Tibial artery (tissue), 4 donors: ENCODE results near the gene DSN1.

ENCODE experiments used
- DNase-seq, 2 donors: peaks; one replicate each; pipeline ENCODE4 v3.0.0-alpha.2; 2019
- H3K27ac ChIP-seq, 2 donors: fragments of 200-600 bp; sonication (generic) in 1 of 2; 1 replicate in 1 of 2; 2 replicates in 1 of 2; pipeline ENCODE4 v1.5.1; 2018 to 2019; ENCODE audit warnings: mild to moderate bottlenecking in 1 of 2
- H3K27me3 ChIP-seq, 2 donors: fragments of 200-600 bp; sonication (generic) in 1 of 2; one replicate each; pipeline versions ENCODE4 v1.5.1 to v1.6.0; 2016 to 2019
- H3K36me3 ChIP-seq, 3 donors: fragments of 200-600 bp; sonication (generic) in 2 of 3; one replicate each; pipeline ENCODE4 v1.5.1; 2016 to 2019; ENCODE audit warnings: mild to moderate bottlenecking in 2 of 3
- H3K4me1 ChIP-seq, 4 donors: fragments of 200-600 bp; sonication (generic) in 2 of 4; 1 replicate in 3 of 4; 2 replicates in 1 of 4; pipeline ENCODE4 v1.5.1; 2016 to 2019
- H3K4me3 ChIP-seq, 2 donors: fragments of 200-600 bp; sonication (generic) in 1 of 2; 1 replicate in 1 of 2; 2 replicates in 1 of 2; pipeline ENCODE4 v1.5.1; 2018 to 2019; ENCODE audit warnings: mild to moderate bottlenecking in 2 of 2
- H3K9me3 ChIP-seq, 3 donors: fragments of 200-600 bp; sonication (generic) in 1 of 3; one replicate each; pipeline ENCODE4 v1.5.1; 2016 to 2019
- CTCF ChIP-seq, 2 experiments: fragments of 200-600 bp in 1 of 2; fragments of 450-650 bp in 1 of 2; IDR thresholded peaks; one replicate each; pipeline ENCODE4 v1.5.1; 2017 to 2019; ENCODE audit warnings: antibody characterized with exemption in 2 of 2, mild to moderate bottlenecking in 1 of 2, moderate library complexity in 1 of 2
- intact Hi-C: fragments of 100-400 bp; cut with DNase I; formaldehyde crosslinking; loops from one replicate; pipeline ENCODE4 v1.15.0; 2023; ENCODE audit warnings: low total_unique reads

DSN1 gene

GRCh38 chr20:36758276-36758675, 15.3 kb downstream of the DSN1 start:
- no peak for TF ChIP-seq CTCF (IDR thresholded peaks at IDR 0.05)
- intact Hi-C loops = loop anchor here (10.0 kb wide), 1 partner anchor 183 kb away; the partner anchor contains the start of gene TGIF2
- H3K4me3 ChIP-seq = no peak overlapping the region
- peaks cover 0 to 47% (median 0%) of the 10 kb centered on the region in 3 donors for H3K36me3 ChIP-seq
- H3K27ac ChIP-seq = no peak overlapping the region
- no peak for DNase-seq
- H3K4me1 ChIP-seq = no peaks in the 10 kb centered on the region
- no peaks in the 10 kb centered on the region for H3K27me3 ChIP-seq
- no peaks in the 10 kb centered on the region for H3K9me3 ChIP-seq

DNA sequence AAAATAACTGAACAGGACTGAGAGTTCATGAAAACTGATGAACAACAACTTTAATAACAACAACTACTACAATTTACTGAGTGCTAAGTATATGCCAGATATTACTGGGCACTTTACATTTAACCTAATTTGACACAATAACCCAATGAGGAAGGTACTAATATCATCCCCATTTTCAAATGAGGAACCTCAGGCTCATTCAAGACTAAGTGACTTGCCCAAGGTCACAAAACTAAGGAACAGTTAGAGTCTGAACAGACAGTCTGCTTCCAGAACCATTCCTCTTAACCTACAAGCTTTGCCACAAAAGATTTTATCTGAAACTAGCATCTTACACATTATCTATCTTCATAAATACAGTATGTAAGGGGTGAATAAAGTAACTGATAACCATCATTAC, 17.1 kb downstream of the DSN1 start:
- intact Hi-C loops = loop anchor here (10.0 kb wide), 1 partner anchor 182 kb away; the partner anchor contains the start of gene TGIF2
- no peak overlapping the region for H3K27ac ChIP-seq
- peaks cover 6 to 65% (median 12%) of the 10 kb centered on the region in 3 donors for H3K36me3 ChIP-seq

DNA sequence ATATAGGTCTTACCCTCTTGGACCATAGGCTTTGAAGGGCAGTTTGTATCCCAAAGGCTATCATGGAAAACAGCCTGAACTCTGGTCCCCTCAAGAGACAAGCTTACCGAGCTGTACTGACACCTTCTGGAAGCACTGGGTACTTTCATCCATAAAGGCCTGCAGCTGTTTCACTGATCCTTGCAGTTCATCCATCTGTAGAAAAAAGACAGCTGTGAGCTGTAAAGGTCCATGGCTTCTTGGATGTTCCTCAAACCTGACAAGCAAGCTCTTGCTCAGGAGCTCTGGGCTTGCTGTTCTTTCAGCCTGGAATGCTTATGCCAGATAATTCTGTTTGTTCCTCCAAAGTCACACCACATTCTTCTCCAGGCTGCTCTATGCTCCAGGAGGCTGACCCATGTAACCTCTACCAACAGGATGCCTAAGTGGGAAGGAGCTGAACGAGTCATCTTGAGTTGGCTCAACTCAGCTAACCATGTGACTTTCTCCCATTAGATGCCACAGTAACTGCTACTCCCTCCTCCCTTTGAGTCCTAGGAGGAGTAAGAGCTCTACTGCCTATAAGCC, 18.8 kb downstream of the DSN1 start:
- no peak overlapping the region for H3K4me3 ChIP-seq
- H3K36me3 ChIP-seq = peaks cover 6 to 71% (median 12%) of the 10 kb centered on the region in 3 donors
- TF ChIP-seq CTCF (IDR thresholded peaks at IDR 0.05) = peak; percentile 84 to 85
- H3K27me3 ChIP-seq = no peaks in the 10 kb centered on the region
- no peaks in the 10 kb centered on the region for H3K4me1 ChIP-seq
- DNase-seq = no peak
- H3K9me3 ChIP-seq = no peaks in the 10 kb centered on the region
- intact Hi-C loops = loop anchor here (10.0 kb wide), 1 partner anchor 180 kb away; the partner anchor contains the start of gene TGIF2
- H3K27ac ChIP-seq = no peak overlapping the region

More for the DNA sequence above, 17.1 kb downstream of the DSN1 start:
- H3K4me1 ChIP-seq = no peaks in the 10 kb centered on the region
- no peak overlapping the region for H3K4me3 ChIP-seq
- DNase-seq = no peak
- TF ChIP-seq CTCF (IDR thresholded peaks at IDR 0.05) = no peak
- H3K27me3 ChIP-seq = no peaks in the 10 kb centered on the region
- no peaks in the 10 kb centered on the region for H3K9me3 ChIP-seq

DNA sequence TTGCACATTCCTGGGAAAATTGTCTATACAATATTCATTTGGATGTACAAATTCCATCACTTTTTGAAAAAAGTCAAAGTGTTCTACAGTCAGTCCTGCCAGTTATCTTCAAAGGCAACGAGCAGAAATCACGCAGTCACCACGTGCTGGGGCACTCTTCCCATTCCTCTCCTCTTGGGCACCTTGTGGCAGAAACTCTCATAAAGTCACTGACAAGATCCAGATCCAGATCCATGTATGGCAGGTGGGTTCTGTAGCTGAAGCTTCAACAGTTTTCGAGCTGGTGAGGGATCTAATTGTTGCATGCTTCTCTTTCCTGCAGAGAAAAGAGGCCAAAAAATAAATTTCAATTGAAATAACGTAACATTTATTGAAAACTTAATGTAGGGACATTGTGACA, 21.0 kb downstream of the DSN1 start:
- Histone ChIP-seq H3K27ac (no peak overlapping the region), H3K36me3 (peaks cover 6 to 64% (median 12%) of the 10 kb centered on the region in 3 donors), H3K9me3 (no peaks in the 10 kb centered on the region), H3K4me3 (no peak overlapping the region), H3K27me3 (no peaks in the 10 kb centered on the region), H3K4me1 (no peaks in the 10 kb centered on the region)
- no peak for DNase-seq
- TF ChIP-seq CTCF (IDR thresholded peaks at IDR 0.05) = no peak
- intact Hi-C loops = loop anchor here (2.0 to 10.0 kb wide), 2 partner anchors 86 to 178 kb away; partner anchors contain the start of gene TGIF2

GRCh38 chr20:36745927-36746659, 27.5 kb downstream of the DSN1 start, which contains the start of gene NDRG3:
NDRG3 (minus strand) TSS chr20:36746090; CDS start chr20:36721735, 24,355 bp downstream.
- intact Hi-C loops = no loop called here
- TF ChIP-seq CTCF (IDR thresholded peaks at IDR 0.05) = peak in 1 of 2 experiments; percentile 36
- H3K9me3 ChIP-seq = no peaks in the 10 kb centered on the region
- H3K4me3 ChIP-seq = peak within 1 kb of the TSS; percentile 90 to 98
- peak within 1 kb of the TSS; percentile 82 to 86 for H3K27ac ChIP-seq
- H3K27me3 ChIP-seq = no peaks in the 10 kb centered on the region
- H3K36me3 ChIP-seq = peaks cover 0 to 3% (median 0%) of the 10 kb centered on the region in 3 donors
- DNase-seq = peak; percentile 94 to 98
- H3K4me1 ChIP-seq = peaks cover 3 to 25% (median 13%) of the 10 kb centered on the region in 4 donors
